ENCODE data around the gene TPP1.

- TF ChIP-seq NR2F2 (IDR thresholded peaks at IDR 0.05) (no peak), SP1 (IDR thresholded peaks at IDR 0.05) (no peak), CTCF (IDR thresholded peaks at IDR 0.05; ENCODE audit: low read depth, low read length, missing input control) (no peak), RAD21 (IDR thresholded peaks at IDR 0.05) (no peak), HNF4G (IDR thresholded peaks at IDR 0.05) (no peak), TAF1 (conservative IDR thresholded peaks at IDR 0.05) (no peak), YY1 (IDR thresholded peaks at IDR 0.05) (no peak), FOXA1 (IDR thresholded peaks at IDR 0.05) (no peak)
- TF ChIP-seq, protein P1, sequence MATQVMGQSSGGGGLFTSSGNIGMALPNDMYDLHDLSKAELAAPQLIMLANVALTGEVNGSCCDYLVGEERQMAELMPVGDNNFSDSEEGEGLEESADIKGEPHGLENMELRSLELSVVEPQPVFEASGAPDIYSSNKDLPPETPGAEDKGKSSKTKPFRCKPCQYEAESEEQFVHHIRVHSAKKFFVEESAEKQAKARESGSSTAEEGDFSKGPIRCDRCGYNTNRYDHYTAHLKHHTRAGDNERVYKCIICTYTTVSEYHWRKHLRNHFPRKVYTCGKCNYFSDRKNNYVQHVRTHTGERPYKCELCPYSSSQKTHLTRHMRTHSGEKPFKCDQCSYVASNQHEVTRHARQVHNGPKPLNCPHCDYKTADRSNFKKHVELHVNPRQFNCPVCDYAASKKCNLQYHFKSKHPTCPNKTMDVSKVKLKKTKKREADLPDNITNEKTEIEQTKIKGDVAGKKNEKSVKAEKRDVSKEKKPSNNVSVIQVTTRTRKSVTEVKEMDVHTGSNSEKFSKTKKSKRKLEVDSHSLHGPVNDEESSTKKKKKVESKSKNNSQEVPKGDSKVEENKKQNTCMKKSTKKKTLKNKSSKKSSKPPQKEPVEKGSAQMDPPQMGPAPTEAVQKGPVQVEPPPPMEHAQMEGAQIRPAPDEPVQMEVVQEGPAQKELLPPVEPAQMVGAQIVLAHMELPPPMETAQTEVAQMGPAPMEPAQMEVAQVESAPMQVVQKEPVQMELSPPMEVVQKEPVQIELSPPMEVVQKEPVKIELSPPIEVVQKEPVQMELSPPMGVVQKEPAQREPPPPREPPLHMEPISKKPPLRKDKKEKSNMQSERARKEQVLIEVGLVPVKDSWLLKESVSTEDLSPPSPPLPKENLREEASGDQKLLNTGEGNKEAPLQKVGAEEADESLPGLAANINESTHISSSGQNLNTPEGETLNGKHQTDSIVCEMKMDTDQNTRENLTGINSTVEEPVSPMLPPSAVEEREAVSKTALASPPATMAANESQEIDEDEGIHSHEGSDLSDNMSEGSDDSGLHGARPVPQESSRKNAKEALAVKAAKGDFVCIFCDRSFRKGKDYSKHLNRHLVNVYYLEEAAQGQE (IDR thresholded peaks at IDR 0.05) = no peak
These were observed 36.0 kb upstream of the TPP1 start for GRCh38 chr11:6655020-6655789.

Data from liver (tissue), 3 donors.